ENCODE results near the gene BCKDHB. TPM values are rescaled to one million over a fixed set of nuclear protein-coding genes. Genes with fewer than 3 reads are reported as not detected.
"Not testable (repeated sequence)": the region's sequence is repeated elsewhere in the genome, so short reads cannot be mapped to it uniquely, and the experiment has no call there.

Gene BCKDHB
- total RNA-seq, 1 donor from 2014 or later = 12.5 TPM

GRCh38 chr6:80256691-80257090 is 150.2 kb downstream of the BCKDHB start:
- DNase-seq (ENCODE audit: low spot score) = no peak

- DNase-seq (ENCODE audit: low spot score) = no peak
These were observed 152.6 kb downstream of the BCKDHB start for GRCh38 chr6:80259118-80259517.

GRCh38 chr6:80263585-80263984 is 157.1 kb downstream of the BCKDHB start:
- DNase-seq (ENCODE audit: low spot score) = no peak

- DNase-seq (ENCODE audit: low spot score) = no peak
These were observed 162.6 kb downstream of the BCKDHB start for GRCh38 chr6:80268865-80269730.

DNA sequence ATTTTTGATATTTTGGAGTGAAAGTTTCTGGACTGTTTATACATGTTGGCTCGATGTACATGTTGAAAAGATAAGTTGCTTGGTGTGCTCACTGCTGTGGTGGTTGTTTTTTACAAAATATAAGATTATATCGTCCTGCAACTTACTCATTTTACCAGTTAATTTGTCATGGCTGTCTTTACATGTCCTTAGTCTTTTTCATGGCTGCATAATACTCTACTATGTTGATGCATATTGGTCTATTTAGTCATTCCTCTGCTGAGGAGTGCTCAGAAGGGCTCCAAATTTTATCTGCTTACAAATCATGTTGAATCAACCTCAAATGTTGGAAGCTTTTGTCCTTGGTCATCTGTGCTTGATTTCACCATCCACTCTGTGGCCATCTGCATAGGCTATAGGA is 164.6 kb downstream of the BCKDHB start:
- DNase-seq (ENCODE audit: low spot score) = no peak

DNA sequence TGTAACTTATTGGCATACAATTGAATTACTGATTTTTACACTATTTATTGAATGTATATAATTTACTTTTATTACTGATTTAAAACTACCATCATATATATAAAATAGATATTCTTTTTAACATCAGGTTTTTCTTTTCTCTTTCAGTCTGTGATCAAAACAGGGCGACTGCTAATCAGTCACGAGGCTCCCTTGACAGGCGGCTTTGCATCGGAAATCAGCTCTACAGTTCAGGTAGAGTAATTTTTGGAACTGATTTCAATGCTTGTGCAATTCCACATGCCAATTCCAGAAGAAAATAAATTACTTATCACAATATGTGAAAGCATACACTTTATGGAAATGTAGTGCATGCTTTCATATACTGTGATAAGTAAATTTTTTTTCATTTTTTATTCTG is 166.5 kb downstream of the BCKDHB start:
- DNase-seq (ENCODE audit: low spot score) = no peak

GRCh38 chr6:80276861-80277260 is 170.4 kb downstream of the BCKDHB start:
- no peak for DNase-seq (ENCODE audit: low spot score)

- DNase-seq (ENCODE audit: low spot score) = no peak
These were observed 171.0 kb downstream of the BCKDHB start for GRCh38 chr6:80277501-80277900.

DNA sequence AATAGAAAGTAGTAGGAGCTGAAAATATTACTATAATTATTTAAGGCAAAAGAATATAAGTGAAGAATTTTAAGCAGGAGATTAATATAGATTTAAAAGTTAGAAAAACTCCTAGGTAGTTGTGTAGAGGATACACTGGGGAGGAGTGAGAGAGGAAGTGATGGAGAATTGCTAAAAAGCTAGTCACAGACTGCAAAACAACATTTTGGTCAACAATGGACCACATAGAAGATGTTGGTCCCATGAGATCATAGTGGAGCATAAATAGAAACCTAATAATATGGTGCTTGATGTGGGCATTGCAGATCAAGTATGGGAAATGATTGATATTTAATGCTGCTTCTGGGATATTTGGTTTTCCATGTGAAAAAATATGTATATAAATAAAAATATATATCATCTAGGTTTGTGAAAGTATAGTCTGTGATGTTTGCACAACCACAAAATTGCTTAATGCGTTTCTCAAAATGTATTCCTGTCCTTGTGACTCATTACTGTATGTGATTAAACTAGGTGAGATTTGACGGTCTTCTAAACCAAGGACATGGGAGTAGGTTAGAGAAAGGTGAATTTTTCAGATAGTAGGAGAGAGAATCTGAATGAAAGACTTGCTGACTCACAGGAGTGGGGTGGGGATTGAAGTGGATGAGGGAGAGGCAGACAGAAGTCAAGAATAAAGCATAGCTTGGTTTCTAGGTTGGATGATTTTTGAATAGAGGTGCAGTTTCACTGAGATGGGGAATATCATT is 174.0 kb downstream of the BCKDHB start:
- DNase-seq (ENCODE audit: low spot score) = no peak

GRCh38 chr6:80282913-80283554 is 176.6 kb downstream of the BCKDHB start:
- DNase-seq (ENCODE audit: low spot score) = no peak

DNA sequence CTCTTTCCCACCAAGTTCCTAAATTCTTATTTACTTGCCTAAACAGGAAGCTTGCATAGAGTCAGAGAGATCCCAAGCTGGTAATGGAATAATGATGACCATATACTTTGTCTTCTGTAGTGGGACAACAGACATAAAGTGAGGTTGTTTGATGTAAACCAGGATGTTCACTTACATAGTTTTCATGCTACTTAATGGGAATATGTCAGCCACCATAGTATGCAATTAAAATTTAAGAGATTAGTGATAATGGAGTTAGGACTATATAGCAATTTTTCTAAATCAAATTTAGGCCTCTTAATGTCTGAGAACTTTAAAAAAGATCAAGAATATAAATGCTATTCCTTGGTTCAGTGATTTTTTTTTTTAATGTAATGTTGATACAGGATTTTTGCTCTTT is 180.6 kb downstream of the BCKDHB start:
- DNase-seq (ENCODE audit: low spot score) = no peak

GRCh38 chr6:80287607-80288006 is 181.1 kb downstream of the BCKDHB start:
- DNase-seq (ENCODE audit: low spot score) = no peak

DNA sequence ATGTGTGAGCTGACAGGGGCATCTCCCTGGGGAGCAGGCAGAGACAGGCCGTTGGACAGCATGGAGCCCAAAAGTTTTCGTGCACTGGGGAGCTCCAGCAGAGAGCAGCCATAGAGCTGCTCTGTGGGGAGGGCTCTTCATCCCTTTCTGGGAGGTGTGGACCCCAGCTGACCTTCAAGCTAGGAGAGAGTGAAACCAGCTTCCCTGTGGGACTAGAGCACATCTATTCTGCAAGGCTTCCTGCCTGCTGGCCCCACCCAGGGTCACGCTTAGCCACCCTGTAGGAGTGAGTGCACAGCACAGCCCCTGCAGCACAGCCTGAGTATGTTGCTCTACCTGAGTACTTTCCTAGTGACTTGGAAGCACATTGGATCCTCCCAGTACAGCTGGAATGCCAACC is 183.3 kb downstream of the BCKDHB start:
- no peak for DNase-seq (ENCODE audit: low spot score)

DNA sequence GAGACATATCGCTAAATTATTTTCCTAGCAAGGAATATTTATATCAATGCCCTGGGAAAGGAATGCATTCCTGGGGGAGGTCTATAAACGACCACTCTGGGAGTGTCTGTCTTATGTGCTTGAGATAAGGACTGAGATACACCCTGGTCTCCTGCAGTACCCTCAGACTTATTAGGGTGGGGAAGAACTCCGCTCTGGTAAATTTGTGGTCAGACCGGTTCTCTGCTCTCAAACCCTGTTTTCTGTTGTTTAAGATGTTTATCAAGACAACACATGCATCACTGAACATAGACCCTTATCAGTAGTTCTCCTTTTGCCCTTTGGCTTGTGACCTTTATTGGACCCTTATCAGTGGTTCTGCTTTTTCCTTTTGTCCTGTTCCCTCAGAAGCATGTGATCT is 188.1 kb downstream of the BCKDHB start:
- DNase-seq (ENCODE audit: low spot score) = not testable (repeated sequence)

DNA sequence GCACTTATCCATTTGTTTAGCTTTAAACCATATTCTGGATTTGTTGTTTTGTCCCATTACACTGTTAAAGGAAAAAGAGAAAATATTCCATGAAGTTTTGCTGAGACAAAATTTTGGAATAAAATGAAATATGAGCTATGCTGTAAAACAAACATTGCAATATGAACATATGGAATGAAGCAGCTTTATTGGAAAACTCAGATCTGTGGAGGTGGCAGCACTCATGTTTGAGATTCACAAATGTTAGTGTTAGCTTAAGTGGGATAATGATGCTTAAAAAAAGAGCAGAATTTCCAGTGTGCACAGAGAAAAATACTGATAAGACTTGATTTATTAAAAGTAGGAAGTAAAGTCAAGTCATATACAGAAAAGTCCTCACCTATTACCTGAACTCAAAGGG is 196.2 kb downstream of the BCKDHB start:
- peak; percentile 11 for DNase-seq (ENCODE audit: low spot score)

GRCh38 chr6:80304014-80304413 is 197.5 kb downstream of the BCKDHB start:
- DNase-seq (ENCODE audit: low spot score) = no peak

- DNase-seq (ENCODE audit: low spot score) = no peak
These were observed 208.1 kb downstream of the BCKDHB start for GRCh38 chr6:80314531-80314930.

DNA sequence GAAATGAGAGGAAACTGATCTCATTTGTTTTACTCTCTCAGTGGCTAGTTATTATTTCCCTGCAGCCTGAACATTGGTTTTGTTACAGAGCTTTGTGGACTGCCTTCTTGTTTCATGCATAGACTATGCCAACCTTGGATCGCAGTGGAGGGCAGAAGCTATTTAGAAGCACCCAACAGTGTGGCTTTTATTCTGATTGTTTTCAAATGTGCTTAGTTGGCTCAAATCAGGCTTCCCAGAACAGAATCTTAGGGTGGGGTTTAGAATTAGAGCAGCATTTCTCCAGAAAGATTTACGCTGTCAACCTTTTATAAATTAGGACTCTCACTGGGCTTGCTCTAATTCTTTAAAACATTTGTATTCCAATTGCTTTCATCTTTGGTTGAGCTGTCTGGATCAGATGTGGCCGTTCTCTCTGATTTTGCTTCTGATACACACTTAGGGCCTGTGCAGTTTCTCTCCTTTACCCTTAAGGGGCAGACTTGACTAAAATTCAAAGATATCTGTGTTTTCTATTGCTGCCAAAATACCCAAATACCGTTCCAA is 210.3 kb downstream of the BCKDHB start:
- DNase-seq (ENCODE audit: low spot score) = peak; percentile 78

DNA sequence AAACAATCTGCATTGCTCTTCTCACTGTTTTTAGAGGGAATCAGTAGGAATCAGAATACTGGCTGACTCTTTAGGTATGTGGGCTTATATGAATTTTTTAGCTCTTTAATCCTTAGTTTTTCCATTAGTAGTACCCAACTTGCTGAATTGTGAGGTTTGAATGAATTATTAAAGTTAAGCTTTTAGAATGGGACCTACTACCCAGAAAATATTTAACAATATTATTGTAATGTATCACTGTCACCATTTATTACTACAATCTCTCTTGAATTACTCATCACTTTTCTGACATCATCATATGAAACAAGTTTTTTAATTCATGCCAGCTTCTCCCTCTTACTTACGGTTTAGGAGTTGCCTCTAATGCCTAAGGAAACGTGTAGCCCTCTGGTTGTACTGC is 212.7 kb downstream of the BCKDHB start:
- no peak for DNase-seq (ENCODE audit: low spot score)

GRCh38 chr6:80321011-80321410 is 214.5 kb downstream of the BCKDHB start:
- DNase-seq (ENCODE audit: low spot score) = no peak

- no peak for DNase-seq (ENCODE audit: low spot score)
These were observed 219.3 kb downstream of the BCKDHB start for GRCh38 chr6:80325742-80326141.

DNA sequence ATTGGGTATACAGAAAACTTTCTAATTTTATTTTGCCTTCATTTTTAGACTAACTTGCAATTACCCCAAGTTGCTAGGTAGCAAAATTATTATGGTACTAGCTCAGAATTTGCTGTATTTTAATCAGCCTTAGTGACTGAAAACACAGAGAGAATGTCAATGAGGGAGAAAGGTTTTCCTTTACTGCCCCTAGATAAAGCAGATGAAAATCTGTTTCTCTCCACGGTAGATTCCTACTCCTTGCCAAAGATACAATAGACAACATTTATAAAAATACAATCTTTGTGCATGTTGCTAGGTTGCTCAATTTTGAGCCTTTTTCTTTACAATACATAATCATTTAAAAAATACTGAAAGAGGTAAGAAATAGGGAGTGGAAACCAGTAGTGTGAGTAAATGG is 222.2 kb downstream of the BCKDHB start:
- no peak for DNase-seq (ENCODE audit: low spot score)

Data from umbilical cord (tissue), 2 donors.